Measurements from ENCODE around the gene ITGAV.

DNA sequence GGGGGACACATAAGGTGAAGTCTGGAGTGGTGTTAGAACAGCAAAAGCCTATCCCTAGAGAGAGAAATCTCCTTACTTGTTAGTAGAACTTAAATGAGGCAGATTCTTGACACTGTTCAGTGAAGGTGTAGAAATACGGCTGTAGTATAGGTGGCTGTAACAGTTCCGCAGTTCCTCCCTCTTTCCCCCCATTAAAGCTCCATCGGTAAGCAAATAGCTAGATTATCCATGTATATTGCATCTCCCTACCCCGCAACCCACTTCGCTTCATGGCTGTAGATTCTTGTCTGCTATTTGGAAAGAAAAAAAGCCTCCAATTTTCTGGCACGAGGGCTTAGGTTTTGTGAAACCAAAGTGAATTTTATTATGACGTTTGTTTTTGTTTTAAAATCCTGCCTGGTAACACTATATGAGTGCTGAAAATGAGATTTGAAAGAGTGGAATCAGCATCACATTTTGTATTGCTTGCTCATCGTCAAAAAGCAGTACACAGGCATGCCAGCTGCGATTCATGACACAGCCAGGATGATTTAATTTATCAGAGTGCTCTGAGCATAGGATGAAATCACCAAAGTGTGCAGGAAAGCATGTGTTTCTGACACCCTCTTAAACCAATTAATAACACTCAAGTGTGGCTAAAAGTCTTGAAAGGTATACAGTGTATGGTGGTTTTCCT is 105.4 kb downstream of the ITGAV start:
- TF ChIP-seq, protein P1, sequence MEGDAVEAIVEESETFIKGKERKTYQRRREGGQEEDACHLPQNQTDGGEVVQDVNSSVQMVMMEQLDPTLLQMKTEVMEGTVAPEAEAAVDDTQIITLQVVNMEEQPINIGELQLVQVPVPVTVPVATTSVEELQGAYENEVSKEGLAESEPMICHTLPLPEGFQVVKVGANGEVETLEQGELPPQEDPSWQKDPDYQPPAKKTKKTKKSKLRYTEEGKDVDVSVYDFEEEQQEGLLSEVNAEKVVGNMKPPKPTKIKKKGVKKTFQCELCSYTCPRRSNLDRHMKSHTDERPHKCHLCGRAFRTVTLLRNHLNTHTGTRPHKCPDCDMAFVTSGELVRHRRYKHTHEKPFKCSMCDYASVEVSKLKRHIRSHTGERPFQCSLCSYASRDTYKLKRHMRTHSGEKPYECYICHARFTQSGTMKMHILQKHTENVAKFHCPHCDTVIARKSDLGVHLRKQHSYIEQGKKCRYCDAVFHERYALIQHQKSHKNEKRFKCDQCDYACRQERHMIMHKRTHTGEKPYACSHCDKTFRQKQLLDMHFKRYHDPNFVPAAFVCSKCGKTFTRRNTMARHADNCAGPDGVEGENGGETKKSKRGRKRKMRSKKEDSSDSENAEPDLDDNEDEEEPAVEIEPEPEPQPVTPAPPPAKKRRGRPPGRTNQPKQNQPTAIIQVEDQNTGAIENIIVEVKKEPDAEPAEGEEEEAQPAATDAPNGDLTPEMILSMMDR (IDR thresholded peaks at IDR 0.05) = no peak
- TF ChIP-seq POLR2A (IDR thresholded peaks at IDR 0.05) = no peak
- TF ChIP-seq EP300 (IDR thresholded peaks at IDR 0.05) = no peak

Data from ovary (tissue), 3 donors.